Measurements from ENCODE around the gene LYL1.

DNA sequence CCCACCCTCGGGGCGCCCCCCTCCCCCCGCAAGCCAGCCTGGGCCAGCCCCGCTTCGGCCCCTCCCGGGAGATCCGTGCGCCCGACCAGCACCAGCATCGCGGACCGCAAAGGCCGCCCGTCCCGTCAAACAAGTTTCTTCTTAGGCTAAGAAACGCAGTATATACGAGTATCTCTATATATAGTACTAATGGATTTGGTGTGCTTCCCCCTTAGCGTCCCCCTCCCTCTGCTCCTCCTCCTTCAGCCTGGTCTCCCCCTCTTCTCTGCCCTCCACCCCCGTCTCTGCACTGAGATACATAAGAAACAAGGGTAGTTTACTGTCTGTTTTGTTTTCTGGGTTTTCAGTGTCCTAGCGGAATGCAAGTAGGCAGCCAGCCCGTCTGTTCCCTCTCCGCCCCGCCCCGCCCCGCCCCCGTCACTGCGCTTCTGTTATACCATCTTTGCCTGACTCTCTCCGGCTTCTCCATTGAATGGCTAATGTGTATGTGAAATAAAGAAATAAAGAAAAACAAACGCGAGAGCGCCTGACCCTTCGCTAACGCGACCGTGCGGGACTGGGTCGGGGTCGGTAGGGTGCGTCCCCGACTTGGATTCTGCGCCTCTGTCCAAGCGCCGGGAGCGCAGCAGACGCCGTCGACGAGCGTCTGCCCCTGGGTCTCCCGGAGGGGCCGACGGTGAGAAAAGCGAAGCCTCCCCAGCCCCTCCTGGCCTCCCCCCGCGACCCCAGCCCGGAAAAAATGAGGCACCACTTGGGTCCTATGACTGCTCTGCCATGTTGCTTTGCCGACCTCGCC, 4.2 kb downstream of the LYL1 start:
- TF ChIP-seq POLR2AphosphoS5 (IDR thresholded peaks at IDR 0.05; ENCODE audit: borderline replicate concordance, low read depth, low read length) (no peak), FOXP2 (optimal IDR thresholded peaks at IDR 0.05; ENCODE audit: control extremely low read depth, extremely low read length, insufficient read depth) (no peak), EZH2 (IDR thresholded peaks at IDR 0.05) (no peak)

All from SK-N-MC (cell line).